Measurements from ENCODE around the gene ADAT3.

ADAT3 gene

GRCh38 chr19:1944088-1944915 lies 39.1 kb downstream of the ADAT3 start:
- DNase-seq (ENCODE audit: extremely low spot score), result no peak
- TF ChIP-seq, protein P1, sequence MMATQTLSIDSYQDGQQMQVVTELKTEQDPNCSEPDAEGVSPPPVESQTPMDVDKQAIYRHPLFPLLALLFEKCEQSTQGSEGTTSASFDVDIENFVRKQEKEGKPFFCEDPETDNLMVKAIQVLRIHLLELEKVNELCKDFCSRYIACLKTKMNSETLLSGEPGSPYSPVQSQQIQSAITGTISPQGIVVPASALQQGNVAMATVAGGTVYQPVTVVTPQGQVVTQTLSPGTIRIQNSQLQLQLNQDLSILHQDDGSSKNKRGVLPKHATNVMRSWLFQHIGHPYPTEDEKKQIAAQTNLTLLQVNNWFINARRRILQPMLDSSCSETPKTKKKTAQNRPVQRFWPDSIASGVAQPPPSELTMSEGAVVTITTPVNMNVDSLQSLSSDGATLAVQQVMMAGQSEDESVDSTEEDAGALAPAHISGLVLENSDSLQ (IDR thresholded peaks at IDR 0.05), result no peak
- TF ChIP-seq HDGF (IDR thresholded peaks at IDR 0.05; ENCODE audit: borderline replicate concordance) (no peak), FOXA1 (IDR thresholded peaks at IDR 0.05) (no peak), FOXK2 (IDR thresholded peaks at IDR 0.05) (no peak), TARDBP (IDR thresholded peaks at IDR 0.05) (no peak), FOXM1 (IDR thresholded peaks at IDR 0.05; ENCODE audit: borderline replicate concordance) (no peak), NFRKB (IDR thresholded peaks at IDR 0.05) (no peak), L3MBTL2 (conservative IDR thresholded peaks at IDR 0.05) (no peak), CTBP1 (IDR thresholded peaks at IDR 0.05; ENCODE audit: borderline replicate concordance) (no peak), BHLHE40 (IDR thresholded peaks at IDR 0.05; ENCODE audit: borderline replicate concordance) (no peak), SP1 (IDR thresholded peaks at IDR 0.05) (no peak), SUZ12 (IDR thresholded peaks at IDR 0.05) (no peak), ARNT (IDR thresholded peaks at IDR 0.05) (no peak), ZNF384 (IDR thresholded peaks at IDR 0.05) (no peak), ELF4 (IDR thresholded peaks at IDR 0.05) (no peak), LEF1 (IDR thresholded peaks at IDR 0.05; ENCODE audit: borderline replicate concordance) (no peak)
- ChIA-PET POLR2A (no interaction called here), CTCF (interaction anchor here (1.3 kb wide), 1 partner anchor 40 kb away, joined by 4 read pairs; no protein-coding TSS in a partner anchor)

- no peak for TF ChIP-seq L3MBTL2 (conservative IDR thresholded peaks at IDR 0.05)
- no peak for TF ChIP-seq FOXA1 (IDR thresholded peaks at IDR 0.05)
- no peak for TF ChIP-seq SUZ12 (IDR thresholded peaks at IDR 0.05)
- no peak for TF ChIP-seq ELF4 (IDR thresholded peaks at IDR 0.05)
- TF ChIP-seq LEF1 (IDR thresholded peaks at IDR 0.05; ENCODE audit: borderline replicate concordance), result no peak
- TF ChIP-seq HDGF (IDR thresholded peaks at IDR 0.05; ENCODE audit: borderline replicate concordance), result no peak
- TF ChIP-seq FOXK2 (IDR thresholded peaks at IDR 0.05), result no peak
- TF ChIP-seq TARDBP (IDR thresholded peaks at IDR 0.05), result no peak
- TF ChIP-seq ZNF384 (IDR thresholded peaks at IDR 0.05), result no peak
- ChIA-PET POLR2A (no interaction called here), CTCF (interaction anchor here (0.7 to 1.4 kb wide), 4 partner anchors 14 to 104 kb away, joined by 4 to 6 read pairs (median 4); no protein-coding TSS in a partner anchor)
- no peak for DNase-seq (ENCODE audit: extremely low spot score)
These were observed 39.8 kb downstream of the ADAT3 start for GRCh38 chr19:1944916-1945561.

- no peak for TF ChIP-seq SP1 (IDR thresholded peaks at IDR 0.05)
- no peak for TF ChIP-seq LEF1 (IDR thresholded peaks at IDR 0.05; ENCODE audit: borderline replicate concordance)
- TF ChIP-seq FOXM1 (IDR thresholded peaks at IDR 0.05; ENCODE audit: borderline replicate concordance), result no peak
- TF ChIP-seq FOXK2 (IDR thresholded peaks at IDR 0.05), result no peak
- TF ChIP-seq SUZ12 (IDR thresholded peaks at IDR 0.05), result no peak
- TF ChIP-seq L3MBTL2 (conservative IDR thresholded peaks at IDR 0.05), result no peak
- TF ChIP-seq FOXA1 (IDR thresholded peaks at IDR 0.05), result no peak
- TF ChIP-seq TARDBP (IDR thresholded peaks at IDR 0.05), result no peak
- no peak for TF ChIP-seq CTBP1 (IDR thresholded peaks at IDR 0.05; ENCODE audit: borderline replicate concordance)
- TF ChIP-seq, protein P1 (IDR thresholded peaks at IDR 0.05), result no peak
- no peak for TF ChIP-seq HDGF (IDR thresholded peaks at IDR 0.05; ENCODE audit: borderline replicate concordance)
- no peak for TF ChIP-seq ARNT (IDR thresholded peaks at IDR 0.05)
- TF ChIP-seq BHLHE40 (IDR thresholded peaks at IDR 0.05; ENCODE audit: borderline replicate concordance), result no peak
- no peak for TF ChIP-seq NFRKB (IDR thresholded peaks at IDR 0.05)
- no peak for TF ChIP-seq ZNF384 (IDR thresholded peaks at IDR 0.05)
- no peak for TF ChIP-seq ELF4 (IDR thresholded peaks at IDR 0.05)
- ChIA-PET CTCF (interaction anchor here (0.6 to 1.4 kb wide), 8 partner anchors 13 to 103 kb away, joined by 3 to 6 read pairs (median 4); no protein-coding TSS in a partner anchor), POLR2A (no interaction called here)
- DNase-seq (ENCODE audit: extremely low spot score), result peak; percentile 81
These were observed 40.7 kb downstream of the ADAT3 start for GRCh38 chr19:1945899-1946298.

GRCh38 chr19:1947651-1948209 lies 42.5 kb downstream of the ADAT3 start:
- TF ChIP-seq SUZ12 (IDR thresholded peaks at IDR 0.05) (no peak), ELF4 (IDR thresholded peaks at IDR 0.05) (no peak), HDGF (IDR thresholded peaks at IDR 0.05; ENCODE audit: borderline replicate concordance) (no peak), ZNF384 (IDR thresholded peaks at IDR 0.05) (no peak), L3MBTL2 (conservative IDR thresholded peaks at IDR 0.05) (no peak), LEF1 (IDR thresholded peaks at IDR 0.05; ENCODE audit: borderline replicate concordance) (no peak), FOXK2 (IDR thresholded peaks at IDR 0.05) (no peak), CTBP1 (IDR thresholded peaks at IDR 0.05; ENCODE audit: borderline replicate concordance) (no peak)
- ChIA-PET POLR2A (no interaction called here), CTCF (no interaction called here)
- no peak for DNase-seq (ENCODE audit: extremely low spot score)

DNA sequence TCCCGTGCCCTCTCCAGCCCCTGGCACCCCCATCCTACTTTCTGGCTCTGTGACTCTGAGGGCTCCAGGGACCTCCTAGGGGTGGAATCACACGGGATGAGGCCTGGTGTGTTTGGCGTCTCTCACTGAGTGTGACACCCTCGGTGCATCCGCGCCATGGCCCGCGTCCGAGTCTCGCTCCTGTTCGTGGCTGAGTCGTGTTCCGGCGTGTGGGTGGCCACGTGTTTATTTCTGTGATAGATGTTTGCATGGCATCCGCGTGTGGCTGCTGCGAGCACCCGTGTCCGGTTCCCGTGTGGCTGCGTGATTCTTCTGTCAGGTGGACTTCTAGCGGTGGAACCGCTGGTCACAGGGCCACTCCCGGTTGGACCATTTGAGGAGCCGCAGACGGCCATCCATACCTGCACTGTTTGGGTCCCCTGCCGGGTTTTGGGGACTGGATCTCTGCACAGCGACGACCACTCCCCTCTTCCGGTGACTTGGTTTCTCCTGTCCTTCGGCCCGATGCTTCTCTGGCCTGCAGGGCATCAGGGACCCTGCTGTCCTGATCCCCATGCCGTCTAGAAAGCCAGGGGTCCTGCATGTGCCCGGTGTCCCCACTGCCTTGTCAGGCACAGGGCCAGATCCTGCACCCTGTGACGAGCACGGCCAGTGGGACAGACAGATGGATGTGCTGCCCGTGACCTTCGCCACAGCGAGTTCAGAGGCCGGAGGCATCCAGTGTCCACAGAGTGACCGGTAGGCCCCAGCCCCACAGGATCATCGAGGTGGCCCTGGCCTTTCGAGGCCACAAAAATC lies 44.3 kb downstream of the ADAT3 start:
- no peak for TF ChIP-seq TARDBP (IDR thresholded peaks at IDR 0.05)
- CTCF ChIA-PET, result no interaction called here
- POLR2A ChIA-PET, result no interaction called here
- DNase-seq (ENCODE audit: extremely low spot score), result no peak

DNA sequence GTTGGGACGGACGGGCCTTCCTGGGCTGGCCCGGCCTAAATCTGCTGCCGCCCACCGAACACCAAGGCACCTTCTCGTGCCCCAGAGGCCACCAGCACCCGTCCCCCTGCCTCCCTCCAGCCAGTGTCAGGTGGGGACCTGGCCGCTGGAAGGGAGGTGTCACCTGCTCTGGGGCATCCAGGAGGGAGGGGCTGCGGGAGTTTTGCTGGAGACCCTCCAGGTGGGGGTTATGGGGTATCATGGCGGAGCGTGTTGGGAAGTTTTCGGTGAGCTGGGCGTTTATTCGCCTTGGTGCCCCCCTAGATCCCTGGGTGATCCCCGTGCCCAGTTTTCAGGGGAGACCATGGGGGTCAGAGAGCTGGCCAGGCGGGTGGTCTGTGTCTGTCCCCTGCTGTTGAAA lies 45.4 kb downstream of the ADAT3 start:
- CTCF ChIA-PET, result no interaction called here
- DNase-seq (ENCODE audit: extremely low spot score), result no peak
- TF ChIP-seq ELF4 (IDR thresholded peaks at IDR 0.05) (no peak), ARNT (IDR thresholded peaks at IDR 0.05) (no peak), FOXK2 (IDR thresholded peaks at IDR 0.05) (no peak), SP1 (IDR thresholded peaks at IDR 0.05) (no peak), ZNF384 (IDR thresholded peaks at IDR 0.05) (no peak), LEF1 (IDR thresholded peaks at IDR 0.05; ENCODE audit: borderline replicate concordance) (no peak), L3MBTL2 (conservative IDR thresholded peaks at IDR 0.05) (no peak), TARDBP (IDR thresholded peaks at IDR 0.05) (no peak), FOXM1 (IDR thresholded peaks at IDR 0.05; ENCODE audit: borderline replicate concordance) (no peak), HDGF (IDR thresholded peaks at IDR 0.05; ENCODE audit: borderline replicate concordance) (no peak), FOXA1 (IDR thresholded peaks at IDR 0.05) (no peak), CTBP1 (IDR thresholded peaks at IDR 0.05; ENCODE audit: borderline replicate concordance) (no peak), BHLHE40 (IDR thresholded peaks at IDR 0.05; ENCODE audit: borderline replicate concordance) (no peak), SUZ12 (IDR thresholded peaks at IDR 0.05) (no peak), NFRKB (IDR thresholded peaks at IDR 0.05) (no peak)
- TF ChIP-seq, protein P1 (IDR thresholded peaks at IDR 0.05), result no peak
- POLR2A ChIA-PET, result no interaction called here

All from HEK293T (cell line).